Ishikawa (cell line): ENCODE measurements around the gene ZC3H14.

ENCODE experiments used
- CEBPB ChIP-seq: IDR thresholded peaks from 2 replicates; pipeline ENCODE4 v1.6.1; 2012
- CREB1 ChIP-seq: IDR thresholded peaks from 2 replicates; pipeline ENCODE4 v1.6.1; 2012; ENCODE audit warnings: low read depth
- EGR1 ChIP-seq: IDR thresholded peaks from 2 replicates; pipeline ENCODE4 v1.6.1; 2012
- EP300 ChIP-seq: IDR thresholded peaks from 2 replicates; pipeline ENCODE4 v1.6.1; 2012; ENCODE audit warnings: borderline replicate concordance
- FOXM1 ChIP-seq: IDR thresholded peaks from 2 replicates; pipeline ENCODE4 v1.6.1; 2012; ENCODE audit warnings: low read depth, borderline replicate concordance
- NFIC ChIP-seq: IDR thresholded peaks from 2 replicates; pipeline ENCODE4 v1.6.1; 2012
- RAD21 ChIP-seq: IDR thresholded peaks from 2 replicates; pipeline ENCODE4 v1.6.1; 2012; ENCODE audit warnings: low read depth
- REST ChIP-seq: IDR thresholded peaks from 2 replicates; pipeline ENCODE4 v1.6.1; 2012; ENCODE audit warnings: low read depth, mild to moderate bottlenecking
- TAF1 ChIP-seq: IDR thresholded peaks from 2 replicates; pipeline ENCODE4 v1.6.1; 2012; ENCODE audit warnings: low read depth, mild to moderate bottlenecking
- TCF12 ChIP-seq: IDR thresholded peaks from 2 replicates; pipeline ENCODE4 v1.6.1; 2012; ENCODE audit warnings: low read depth
- TEAD4 ChIP-seq: IDR thresholded peaks from 2 replicates; pipeline ENCODE4 v1.6.1; 2012
- USF1 ChIP-seq: IDR thresholded peaks from 2 replicates; pipeline ENCODE4 v1.6.1; 2012
- YY1 ChIP-seq: IDR thresholded peaks from 2 replicates; pipeline ENCODE4 v1.6.1; 2012; ENCODE audit warnings: low read depth
- ZBTB7A ChIP-seq: IDR thresholded peaks from 2 replicates; pipeline ENCODE4 v1.6.1; 2012; ENCODE audit warnings: low read depth
- TF ChIP-seq, protein P1 (sequence below): IDR thresholded peaks from 2 replicates; pipeline ENCODE4 v1.6.1; 2012

Gene ZC3H14

GRCh38 chr14:88625671-88626070 is 62.8 kb downstream of the ZC3H14 start:
- TF ChIP-seq REST: no peak
- TF ChIP-seq CEBPB: no peak
- no peak for TF ChIP-seq CREB1
- no peak for TF ChIP-seq TAF1
- TF ChIP-seq USF1: no peak
- TF ChIP-seq ZBTB7A: no peak
- no peak for TF ChIP-seq EGR1

GRCh38 chr14:88628033-88628432 is 65.2 kb downstream of the ZC3H14 start:
- TF ChIP-seq YY1 (no peak), REST (no peak), EP300 (no peak), RAD21 (no peak), NFIC (no peak), CREB1 (no peak), TEAD4 (no peak), EGR1 (no peak), TAF1 (no peak), FOXM1 (no peak)

- TF ChIP-seq CEBPB (no peak), EP300 (no peak), ZBTB7A (no peak), EGR1 (no peak), TAF1 (no peak), CREB1 (no peak), REST (no peak), USF1 (no peak), TEAD4 (no peak), RAD21 (no peak), TCF12 (no peak), FOXM1 (no peak)
- TF ChIP-seq, protein P1, sequence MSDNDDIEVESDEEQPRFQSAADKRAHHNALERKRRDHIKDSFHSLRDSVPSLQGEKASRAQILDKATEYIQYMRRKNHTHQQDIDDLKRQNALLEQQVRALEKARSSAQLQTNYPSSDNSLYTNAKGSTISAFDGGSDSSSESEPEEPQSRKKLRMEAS: no peak
Measured at GRCh38 chr14:88628462-88628861, 65.6 kb downstream of the ZC3H14 start.

DNA sequence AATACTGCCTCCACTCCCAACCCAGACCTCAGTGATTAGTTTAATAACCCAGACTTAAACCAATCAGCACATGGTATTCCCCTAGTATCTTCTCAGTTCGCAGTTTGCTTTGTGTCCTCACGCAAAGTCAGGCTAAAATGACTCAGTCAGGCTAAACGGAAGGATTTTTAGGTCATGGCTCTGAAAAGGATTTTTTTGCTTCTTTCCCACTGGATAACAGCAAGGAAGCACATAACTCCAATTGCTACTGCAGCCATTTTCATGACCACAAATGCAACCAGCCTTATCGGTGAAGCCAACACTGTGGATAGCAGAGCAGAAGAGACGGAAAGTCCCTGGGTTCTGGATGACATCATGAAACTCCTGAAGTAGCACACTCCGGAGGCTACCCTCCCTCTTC is 67.7 kb downstream of the ZC3H14 start:
- TF ChIP-seq FOXM1: no peak

DNA sequence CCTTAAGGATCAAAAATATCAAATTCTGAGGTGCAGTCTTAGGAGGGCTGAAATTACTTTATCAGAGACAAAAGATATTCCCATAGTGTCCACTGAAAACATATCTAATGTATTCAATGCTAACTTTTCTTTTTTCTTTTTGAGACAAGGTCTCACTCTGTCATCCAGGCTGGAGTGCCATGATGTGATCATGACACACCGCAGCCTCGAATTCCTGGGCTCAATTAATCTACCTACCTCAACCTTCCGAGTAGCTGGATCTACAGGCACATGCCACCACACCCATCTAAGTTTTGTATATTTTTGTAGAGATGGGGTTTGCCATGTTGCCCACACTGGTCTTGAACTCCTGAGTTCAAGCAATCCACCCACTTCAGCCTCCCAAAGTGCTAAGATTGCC is 68.3 kb downstream of the ZC3H14 start:
- TF ChIP-seq EGR1: no peak
- TF ChIP-seq CEBPB: no peak
- TF ChIP-seq FOXM1: no peak
- TF ChIP-seq TAF1: no peak
- no peak for TF ChIP-seq YY1
- no peak for TF ChIP-seq RAD21

- no peak for TF ChIP-seq ZBTB7A
- no peak for TF ChIP-seq USF1
- TF ChIP-seq NFIC: no peak
- TF ChIP-seq TCF12: no peak
- TF ChIP-seq EP300: no peak
- TF ChIP-seq REST: no peak
Measured at GRCh38 chr14:88632512-88632911, 69.7 kb downstream of the ZC3H14 start.
